K562 (cell line): Measurements from ENCODE around the gene HDHD3. TPM values are rescaled to one million over a fixed set of nuclear protein-coding genes. Genes with fewer than 3 reads are reported as not detected.

Experiments used
- POLR2A ChIP-seq: fragments of 450-650 bp; conservative IDR thresholded peaks from 2 replicates; pipeline ENCODE4 v1.6.1; 2016
- SP1 ChIP-seq: sonication (generic); formaldehyde crosslinking; IDR thresholded peaks from 2 replicates; pipeline ENCODE4 v1.8.1; 2022; ENCODE audit warnings: mild to moderate bottlenecking, missing genetic modification reagents
- polyA plus RNA-seq, 8 experiments: library from polyadenylated mRNA; depleted of rRNA in 4 of 8; stranded (reverse) in 5 of 8; unstranded in 3 of 8; fragments of >200 nt; fragmentation: Nextera tagmentation in 2 of 8; fragmentation: Illumina TruSeq in 1 of 8; extraction: Ambion mirVana in 2 of 8; extraction: Trizol in 1 of 8; gene quantifications; 2 replicates each; pipeline versions ENCODE4 v1.2.1 to v1.2.3, GENCODE V29; 2011 to 2014; ENCODE audit warnings: inconsistent platforms in 1 of 8, missing spikeins in 1 of 8
- total RNA-seq, 7 experiments: library from RNA; depleted of rRNA in 6 of 7; stranded (reverse); fragments of >200 nt in 6 of 7; fragmentation: Illumina TruSeq in 2 of 7; extraction: Trizol in 2 of 7; gene quantifications; 2 replicates each; pipeline versions ENCODE4 v1.2.1 to v1.2.3, GENCODE V29; 2011 to 2021; ENCODE audit warnings: low replicate concordance in 1 of 7
- TF ChIP-seq, protein P1 (sequence below): fragments of 450-650 bp; IDR thresholded peaks from 2 replicates; pipeline ENCODE4 v1.6.1; 2016; ENCODE audit warnings: mild to moderate bottlenecking, moderate library complexity

Gene HDHD3
- total and polyA plus RNA-seq, 9 of the 15 experiments (the other 6 are each of a cell fraction or from before 2014, with no cell fraction given) = 1.1 to 19.1 (median 10.9) TPM

DNA sequence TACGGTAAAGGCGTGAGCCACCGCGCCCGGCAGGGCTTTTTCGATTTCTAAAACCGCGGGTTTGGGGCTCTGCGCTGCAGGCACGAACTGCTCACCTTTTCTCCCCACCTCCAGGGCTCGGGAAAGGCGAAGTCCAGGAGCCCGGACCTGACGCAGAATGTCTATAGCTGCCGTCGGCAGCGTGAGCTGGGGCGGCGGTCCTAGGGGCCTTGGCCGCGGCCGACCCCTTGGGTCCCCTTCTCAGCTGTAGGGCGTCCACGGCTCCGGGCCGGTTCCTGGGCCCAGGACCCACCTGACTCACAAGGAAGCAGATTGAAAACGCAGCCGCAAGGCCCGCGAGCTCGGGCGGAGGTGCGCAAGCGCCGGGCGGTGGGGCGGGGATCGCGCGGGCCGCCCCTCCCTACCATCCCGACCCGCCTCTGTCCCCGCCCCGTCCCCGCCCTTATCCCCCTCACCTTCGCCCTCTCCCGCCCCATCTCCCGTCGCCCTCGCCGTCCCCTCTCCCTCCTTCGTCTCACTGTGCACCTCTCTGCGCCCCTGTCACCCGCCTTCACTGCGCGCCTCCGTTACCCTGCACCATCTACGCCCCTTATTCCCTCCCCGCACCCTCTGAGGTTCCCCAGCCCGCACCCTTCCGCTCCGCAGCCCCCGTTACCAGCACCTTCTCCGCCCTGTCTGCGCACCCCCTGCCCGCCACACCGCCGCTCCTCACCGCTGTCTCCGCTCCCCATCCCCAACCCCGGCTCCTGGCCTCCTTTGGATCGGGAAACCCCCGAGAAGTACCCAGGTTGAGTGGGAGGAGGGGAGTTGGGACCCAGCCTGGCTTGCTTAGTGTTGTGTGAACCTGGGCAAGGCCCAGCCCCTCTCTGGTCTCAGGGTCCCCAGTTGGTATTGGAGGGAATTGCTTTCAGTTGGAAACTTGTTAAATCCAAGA lies at the start of gene HDHD3 (continued):
- TF ChIP-seq, protein P1, sequence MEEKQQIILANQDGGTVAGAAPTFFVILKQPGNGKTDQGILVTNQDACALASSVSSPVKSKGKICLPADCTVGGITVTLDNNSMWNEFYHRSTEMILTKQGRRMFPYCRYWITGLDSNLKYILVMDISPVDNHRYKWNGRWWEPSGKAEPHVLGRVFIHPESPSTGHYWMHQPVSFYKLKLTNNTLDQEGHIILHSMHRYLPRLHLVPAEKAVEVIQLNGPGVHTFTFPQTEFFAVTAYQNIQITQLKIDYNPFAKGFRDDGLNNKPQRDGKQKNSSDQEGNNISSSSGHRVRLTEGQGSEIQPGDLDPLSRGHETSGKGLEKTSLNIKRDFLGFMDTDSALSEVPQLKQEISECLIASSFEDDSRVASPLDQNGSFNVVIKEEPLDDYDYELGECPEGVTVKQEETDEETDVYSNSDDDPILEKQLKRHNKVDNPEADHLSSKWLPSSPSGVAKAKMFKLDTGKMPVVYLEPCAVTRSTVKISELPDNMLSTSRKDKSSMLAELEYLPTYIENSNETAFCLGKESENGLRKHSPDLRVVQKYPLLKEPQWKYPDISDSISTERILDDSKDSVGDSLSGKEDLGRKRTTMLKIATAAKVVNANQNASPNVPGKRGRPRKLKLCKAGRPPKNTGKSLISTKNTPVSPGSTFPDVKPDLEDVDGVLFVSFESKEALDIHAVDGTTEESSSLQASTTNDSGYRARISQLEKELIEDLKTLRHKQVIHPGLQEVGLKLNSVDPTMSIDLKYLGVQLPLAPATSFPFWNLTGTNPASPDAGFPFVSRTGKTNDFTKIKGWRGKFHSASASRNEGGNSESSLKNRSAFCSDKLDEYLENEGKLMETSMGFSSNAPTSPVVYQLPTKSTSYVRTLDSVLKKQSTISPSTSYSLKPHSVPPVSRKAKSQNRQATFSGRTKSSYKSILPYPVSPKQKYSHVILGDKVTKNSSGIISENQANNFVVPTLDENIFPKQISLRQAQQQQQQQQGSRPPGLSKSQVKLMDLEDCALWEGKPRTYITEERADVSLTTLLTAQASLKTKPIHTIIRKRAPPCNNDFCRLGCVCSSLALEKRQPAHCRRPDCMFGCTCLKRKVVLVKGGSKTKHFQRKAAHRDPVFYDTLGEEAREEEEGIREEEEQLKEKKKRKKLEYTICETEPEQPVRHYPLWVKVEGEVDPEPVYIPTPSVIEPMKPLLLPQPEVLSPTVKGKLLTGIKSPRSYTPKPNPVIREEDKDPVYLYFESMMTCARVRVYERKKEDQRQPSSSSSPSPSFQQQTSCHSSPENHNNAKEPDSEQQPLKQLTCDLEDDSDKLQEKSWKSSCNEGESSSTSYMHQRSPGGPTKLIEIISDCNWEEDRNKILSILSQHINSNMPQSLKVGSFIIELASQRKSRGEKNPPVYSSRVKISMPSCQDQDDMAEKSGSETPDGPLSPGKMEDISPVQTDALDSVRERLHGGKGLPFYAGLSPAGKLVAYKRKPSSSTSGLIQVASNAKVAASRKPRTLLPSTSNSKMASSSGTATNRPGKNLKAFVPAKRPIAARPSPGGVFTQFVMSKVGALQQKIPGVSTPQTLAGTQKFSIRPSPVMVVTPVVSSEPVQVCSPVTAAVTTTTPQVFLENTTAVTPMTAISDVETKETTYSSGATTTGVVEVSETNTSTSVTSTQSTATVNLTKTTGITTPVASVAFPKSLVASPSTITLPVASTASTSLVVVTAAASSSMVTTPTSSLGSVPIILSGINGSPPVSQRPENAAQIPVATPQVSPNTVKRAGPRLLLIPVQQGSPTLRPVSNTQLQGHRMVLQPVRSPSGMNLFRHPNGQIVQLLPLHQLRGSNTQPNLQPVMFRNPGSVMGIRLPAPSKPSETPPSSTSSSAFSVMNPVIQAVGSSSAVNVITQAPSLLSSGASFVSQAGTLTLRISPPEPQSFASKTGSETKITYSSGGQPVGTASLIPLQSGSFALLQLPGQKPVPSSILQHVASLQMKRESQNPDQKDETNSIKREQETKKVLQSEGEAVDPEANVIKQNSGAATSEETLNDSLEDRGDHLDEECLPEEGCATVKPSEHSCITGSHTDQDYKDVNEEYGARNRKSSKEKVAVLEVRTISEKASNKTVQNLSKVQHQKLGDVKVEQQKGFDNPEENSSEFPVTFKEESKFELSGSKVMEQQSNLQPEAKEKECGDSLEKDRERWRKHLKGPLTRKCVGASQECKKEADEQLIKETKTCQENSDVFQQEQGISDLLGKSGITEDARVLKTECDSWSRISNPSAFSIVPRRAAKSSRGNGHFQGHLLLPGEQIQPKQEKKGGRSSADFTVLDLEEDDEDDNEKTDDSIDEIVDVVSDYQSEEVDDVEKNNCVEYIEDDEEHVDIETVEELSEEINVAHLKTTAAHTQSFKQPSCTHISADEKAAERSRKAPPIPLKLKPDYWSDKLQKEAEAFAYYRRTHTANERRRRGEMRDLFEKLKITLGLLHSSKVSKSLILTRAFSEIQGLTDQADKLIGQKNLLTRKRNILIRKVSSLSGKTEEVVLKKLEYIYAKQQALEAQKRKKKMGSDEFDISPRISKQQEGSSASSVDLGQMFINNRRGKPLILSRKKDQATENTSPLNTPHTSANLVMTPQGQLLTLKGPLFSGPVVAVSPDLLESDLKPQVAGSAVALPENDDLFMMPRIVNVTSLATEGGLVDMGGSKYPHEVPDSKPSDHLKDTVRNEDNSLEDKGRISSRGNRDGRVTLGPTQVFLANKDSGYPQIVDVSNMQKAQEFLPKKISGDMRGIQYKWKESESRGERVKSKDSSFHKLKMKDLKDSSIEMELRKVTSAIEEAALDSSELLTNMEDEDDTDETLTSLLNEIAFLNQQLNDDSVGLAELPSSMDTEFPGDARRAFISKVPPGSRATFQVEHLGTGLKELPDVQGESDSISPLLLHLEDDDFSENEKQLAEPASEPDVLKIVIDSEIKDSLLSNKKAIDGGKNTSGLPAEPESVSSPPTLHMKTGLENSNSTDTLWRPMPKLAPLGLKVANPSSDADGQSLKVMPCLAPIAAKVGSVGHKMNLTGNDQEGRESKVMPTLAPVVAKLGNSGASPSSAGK = peak; percentile 9; the same call in 1 of the 2 replicates
- TF ChIP-seq SP1 (CRISPR knock-in tag) (peak; percentile 45; the same call in 1 of the 2 replicates), POLR2A (peak; percentile 81)
